ENCODE data around the gene GDNF.

DNA sequence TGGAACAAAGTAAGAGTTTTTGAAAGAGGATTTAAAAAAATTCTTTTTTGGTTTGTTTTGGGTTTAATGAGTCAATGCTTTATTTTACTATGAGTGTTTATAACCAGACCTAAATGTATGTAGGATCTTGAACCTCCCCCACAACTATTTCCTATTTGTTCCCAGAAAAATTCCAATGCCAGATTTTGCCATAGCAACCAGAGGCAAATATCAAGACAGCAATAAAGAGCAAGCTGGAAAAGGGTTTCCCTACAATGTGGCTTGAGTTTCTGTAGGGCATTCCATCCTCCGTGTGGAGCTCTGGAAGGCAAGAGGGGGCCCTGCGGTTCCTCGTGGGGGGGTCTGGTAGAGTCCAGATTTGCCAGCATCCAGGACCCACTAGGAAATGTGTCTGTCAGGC is 27.8 kb upstream of the GDNF start:
- TF ChIP-seq POLR2A (IDR thresholded peaks at IDR 0.05; ENCODE audit: low read length): no peak
- TF ChIP-seq GATA1 (IDR thresholded peaks at IDR 0.05; ENCODE audit: low read depth, low read length): no peak
